Ramos (cell line): Measurements from ENCODE around the gene NCR3LG1.

Experiments
- in situ Hi-C: fragments of 300-500 bp; cut with MboI; formaldehyde crosslinking; loops from one replicate; pipeline ENCODE4 v1.14.3; 2022; ENCODE audit warnings: low sequenced_read_pairs; ENCODE audit not compliant: unreplicated experiment

Gene NCR3LG1, protein sequence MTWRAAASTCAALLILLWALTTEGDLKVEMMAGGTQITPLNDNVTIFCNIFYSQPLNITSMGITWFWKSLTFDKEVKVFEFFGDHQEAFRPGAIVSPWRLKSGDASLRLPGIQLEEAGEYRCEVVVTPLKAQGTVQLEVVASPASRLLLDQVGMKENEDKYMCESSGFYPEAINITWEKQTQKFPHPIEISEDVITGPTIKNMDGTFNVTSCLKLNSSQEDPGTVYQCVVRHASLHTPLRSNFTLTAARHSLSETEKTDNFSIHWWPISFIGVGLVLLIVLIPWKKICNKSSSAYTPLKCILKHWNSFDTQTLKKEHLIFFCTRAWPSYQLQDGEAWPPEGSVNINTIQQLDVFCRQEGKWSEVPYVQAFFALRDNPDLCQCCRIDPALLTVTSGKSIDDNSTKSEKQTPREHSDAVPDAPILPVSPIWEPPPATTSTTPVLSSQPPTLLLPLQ

DNA sequence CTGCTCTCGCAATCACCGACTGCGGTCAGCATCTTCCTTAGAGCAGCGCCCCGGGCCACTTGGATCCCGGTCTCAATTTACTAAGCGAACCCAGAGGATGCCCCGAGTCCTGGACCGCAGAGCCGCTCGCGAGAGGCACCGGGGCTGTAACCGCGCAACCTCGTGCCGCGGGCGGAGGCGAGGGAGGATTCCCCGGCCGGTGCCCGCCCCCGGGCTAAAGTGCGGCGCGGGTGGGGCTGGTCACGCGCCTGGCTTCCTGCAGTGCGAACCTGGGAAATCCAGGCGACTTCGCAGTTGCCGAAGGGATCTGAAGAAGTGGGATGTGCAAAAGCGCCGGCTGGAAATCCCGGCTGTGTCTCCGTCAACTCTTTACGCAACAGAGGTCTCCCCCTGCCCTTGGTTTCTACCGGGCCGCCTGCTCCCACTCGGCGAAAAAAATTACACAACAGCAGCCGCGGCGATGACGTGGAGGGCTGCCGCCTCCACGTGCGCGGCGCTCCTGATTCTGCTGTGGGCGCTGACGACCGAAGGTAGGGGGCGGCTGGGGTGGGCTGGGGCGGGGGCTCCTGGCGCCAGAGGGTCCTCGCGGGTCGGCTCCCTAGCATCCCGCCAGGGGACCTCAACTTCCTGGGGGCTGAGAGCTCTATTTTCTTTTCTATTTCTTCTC lies at the start of gene NCR3LG1:
TSS of gene NCR3LG1 (plus strand) at position 291 of the 667 bp plus-strand sequence. CDS start at position 461, 170 bp downstream.
- in situ Hi-C loops, result no loop called here

DNA sequence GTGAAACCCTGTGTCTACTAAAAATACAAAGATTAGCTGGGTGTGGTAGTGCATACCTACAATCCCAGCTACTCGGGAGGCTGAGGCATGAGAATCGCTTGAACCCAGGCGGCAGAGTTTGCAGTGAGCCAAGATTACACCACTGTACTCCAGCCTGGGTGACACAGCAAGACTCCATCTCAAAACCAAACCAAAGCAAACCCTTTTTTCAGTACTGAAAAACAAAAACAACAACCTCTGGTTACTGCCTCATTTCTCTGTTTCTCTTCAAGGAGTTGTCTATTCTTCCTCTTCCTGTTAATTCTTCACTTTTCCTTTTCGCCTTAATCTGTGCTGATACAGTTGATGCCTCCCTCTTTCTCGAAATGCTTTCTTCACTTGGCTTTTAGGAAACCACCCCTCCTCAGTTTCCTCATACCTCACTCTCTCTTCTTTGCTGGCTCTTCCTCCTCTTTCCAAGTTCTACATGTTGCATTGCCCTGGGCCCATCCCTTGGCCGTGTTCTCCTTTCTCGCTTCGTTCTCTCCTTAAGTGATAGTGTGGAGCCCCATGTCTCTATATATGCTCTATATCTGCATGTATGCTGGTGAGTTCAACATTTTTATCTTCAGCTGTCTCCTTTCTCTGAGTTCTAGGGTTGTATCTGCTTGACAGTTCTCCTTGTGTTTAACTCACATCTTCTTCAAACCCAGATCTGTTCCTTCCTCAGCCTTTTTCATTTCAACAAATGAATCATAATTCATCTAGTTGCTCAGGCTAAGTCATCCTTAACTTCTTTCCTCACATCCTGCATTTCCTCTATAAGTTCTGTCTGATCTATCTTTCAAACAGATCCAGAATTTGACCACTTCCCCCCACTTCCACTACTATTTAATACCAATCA lies 38.0 kb upstream of the NCR3LG1 start:
- in situ Hi-C loops, result no loop called here

DNA sequence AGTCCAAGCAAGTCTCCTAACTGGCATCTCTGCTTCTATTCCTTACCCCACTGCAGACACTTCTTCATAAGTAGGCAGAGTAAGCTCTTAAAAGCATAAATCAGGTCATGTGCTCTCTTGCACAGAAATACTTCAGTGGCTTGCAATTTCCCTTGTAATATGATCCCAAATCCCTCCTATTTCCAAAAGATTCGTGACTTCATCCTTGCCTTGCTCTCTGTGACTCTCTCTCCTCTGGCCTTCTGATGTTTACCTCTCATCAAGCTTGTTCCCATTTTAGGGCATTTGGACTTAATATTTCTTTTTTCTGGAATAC lies 37.4 kb upstream of the NCR3LG1 start:
- in situ Hi-C loops, result no loop called here

DNA sequence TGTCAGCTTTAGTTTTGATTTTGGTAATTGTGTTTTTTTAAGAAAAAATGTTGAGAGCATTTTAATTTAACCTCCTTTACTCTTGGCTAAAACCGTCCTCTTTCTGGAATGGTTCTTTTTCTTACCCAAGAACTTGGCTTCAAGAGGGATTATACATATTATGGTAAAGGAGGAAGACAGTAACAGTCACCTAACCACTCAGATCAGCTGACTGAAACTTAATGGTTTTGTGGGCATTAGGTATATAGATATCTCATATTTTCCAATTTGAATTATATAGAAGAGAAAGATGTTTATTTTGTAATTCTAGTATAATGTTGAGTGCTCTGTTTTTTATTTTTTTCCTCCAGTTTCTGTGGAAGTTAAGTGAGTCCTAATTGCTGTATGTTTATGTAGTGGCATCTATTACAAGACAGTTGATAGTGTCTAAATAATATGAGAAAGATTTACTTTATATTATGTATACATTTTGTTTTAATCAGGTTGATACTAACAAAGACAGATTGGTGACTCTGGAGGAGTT lies 36.6 kb upstream of the NCR3LG1 start:
- in situ Hi-C loops, result no loop called here

DNA sequence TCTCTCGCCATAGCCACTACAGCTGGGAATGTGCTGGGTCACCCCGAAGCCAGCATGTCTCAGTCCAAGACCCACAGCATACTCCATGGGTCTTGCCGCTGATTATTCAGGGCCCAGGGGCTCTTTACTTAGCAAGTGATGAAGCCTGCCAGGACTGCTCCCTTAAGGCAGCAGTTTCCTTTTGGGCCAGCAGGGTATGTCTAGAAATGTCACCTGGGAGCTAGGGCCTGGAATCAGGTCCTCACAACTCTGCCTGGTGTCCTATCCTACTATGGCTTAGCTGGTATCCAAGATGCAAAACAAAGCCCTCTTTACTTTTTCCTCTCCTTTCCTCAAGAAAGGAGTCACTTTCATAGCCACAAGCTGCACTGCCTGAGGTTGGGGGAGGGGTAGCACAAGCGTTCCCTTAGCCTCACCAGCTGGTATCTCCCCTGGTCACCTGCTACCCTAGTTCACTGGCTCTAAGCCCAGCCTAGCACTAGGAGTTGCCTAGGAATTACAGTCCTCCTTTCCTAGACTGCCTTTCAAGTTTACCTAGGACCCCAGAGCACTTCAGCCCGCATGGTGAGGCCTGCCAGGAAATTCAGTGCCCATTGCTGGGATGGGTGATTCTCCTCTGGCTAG lies 22.6 kb upstream of the NCR3LG1 start:
- in situ Hi-C loops, result no loop called here

DNA sequence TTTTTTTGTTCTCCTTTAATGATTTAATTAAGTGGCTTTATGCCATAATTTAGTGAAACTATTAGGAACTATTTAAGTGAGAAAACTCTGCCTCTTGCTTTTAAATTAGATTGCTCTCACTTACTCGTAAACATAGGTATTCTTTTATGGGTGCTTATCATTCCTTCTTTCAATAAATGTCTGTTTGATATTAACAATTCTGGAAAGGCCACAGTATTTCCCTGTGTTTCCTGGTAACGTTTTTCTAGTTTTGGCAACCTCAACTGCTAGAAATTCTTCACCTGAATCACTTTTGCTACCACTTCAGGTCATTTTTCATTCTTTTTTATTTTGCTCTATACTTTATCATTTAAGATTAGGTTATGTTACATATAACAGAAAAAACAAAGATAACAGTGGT lies 19.9 kb upstream of the NCR3LG1 start:
- in situ Hi-C loops, result no loop called here

DNA sequence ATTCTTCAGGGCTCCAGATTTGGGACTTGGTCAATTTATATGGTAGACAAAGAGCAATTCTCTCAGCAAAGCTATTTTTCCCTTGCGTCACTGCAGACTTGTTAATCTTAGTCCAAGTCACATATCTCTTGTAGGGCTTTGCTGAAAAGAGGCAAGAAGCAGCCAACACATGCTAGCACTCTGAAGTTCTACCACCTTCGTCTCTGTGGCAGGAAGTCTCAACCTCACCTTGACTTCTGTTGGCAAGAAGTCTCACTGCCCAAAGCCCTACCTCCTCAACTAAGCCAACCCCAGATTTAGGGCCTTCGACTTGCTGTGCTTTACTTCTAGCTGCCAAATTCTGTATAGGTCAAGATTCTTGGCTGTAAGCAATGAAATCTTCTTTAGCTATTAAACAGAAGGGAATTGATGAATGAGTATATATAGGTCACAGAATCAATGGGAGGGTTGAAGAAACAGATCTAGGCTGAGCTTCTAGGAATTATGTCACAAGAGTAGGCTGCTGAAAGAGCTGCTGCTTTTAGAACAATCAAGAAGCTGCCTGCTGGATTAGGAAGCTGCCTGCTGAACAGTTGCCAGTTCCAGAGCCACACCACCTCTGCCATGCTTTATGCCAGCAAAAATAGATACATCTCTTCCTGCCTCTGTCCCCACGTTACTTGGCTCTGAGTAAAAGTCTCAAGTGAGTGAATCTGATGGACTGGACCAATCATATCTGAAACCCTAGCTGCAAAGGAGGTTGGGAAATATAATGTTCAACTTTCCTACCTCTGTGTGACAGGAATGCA lies 17.6 kb upstream of the NCR3LG1 start:
- in situ Hi-C loops, result no loop called here

DNA sequence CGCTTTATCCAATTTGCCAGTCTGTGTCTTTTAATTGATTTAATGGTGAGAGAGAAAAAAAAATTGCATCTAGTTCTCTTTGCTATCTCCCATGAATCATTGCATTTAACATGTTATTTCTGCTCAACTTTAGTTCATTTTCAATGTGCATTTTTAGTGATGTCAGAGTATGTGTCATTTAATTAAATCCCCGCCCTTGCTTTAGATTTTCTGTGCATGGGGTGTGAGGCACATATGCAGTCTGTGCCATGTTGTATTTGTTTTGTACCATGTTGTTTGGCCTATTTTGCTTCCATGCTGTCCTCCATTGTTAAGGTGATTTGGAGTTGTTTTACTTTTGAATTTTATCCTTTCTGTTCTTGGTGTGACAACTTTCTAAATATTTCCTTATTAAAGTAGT lies 8.3 kb upstream of the NCR3LG1 start:
- in situ Hi-C loops, result no loop called here

DNA sequence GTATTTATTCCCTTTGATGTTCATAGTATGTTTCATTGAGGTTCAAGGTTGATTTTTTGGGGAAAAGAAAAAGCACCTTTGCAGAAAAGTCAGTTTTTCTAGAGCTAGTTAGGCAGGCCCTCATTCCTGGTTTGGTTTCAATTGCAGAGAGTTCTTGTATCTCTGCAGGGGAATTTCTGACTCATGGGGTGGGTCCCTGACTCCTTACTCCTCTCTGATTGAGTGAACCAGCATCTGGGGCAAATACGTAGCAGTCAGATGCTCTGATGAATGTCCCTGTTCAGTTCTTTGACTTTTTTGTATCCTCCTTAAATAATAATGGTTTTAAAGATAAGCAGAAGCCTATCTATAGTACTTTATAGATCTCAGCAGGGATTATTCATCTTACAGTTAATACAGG lies 7.7 kb upstream of the NCR3LG1 start:
- in situ Hi-C loops, result no loop called here

DNA sequence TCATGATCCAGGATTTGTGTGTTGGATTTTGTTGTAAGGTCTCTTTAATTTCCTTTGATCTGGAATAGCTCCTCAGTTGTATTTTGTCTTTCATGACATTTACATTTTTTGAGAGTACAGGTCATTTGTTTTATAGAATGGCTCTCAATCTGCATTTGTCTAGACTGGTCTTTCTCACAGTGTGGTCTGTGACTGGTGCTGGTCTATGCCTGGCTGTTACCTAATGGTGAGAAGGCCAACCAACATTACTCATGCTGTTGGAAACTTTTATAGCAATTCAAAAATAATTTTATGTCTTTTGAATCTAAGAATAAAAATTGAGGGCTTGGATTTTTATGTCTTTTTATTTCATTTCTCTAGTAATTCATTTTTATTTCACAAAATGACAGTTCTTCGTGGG lies 3.9 kb upstream of the NCR3LG1 start:
- in situ Hi-C loops, result no loop called here

DNA sequence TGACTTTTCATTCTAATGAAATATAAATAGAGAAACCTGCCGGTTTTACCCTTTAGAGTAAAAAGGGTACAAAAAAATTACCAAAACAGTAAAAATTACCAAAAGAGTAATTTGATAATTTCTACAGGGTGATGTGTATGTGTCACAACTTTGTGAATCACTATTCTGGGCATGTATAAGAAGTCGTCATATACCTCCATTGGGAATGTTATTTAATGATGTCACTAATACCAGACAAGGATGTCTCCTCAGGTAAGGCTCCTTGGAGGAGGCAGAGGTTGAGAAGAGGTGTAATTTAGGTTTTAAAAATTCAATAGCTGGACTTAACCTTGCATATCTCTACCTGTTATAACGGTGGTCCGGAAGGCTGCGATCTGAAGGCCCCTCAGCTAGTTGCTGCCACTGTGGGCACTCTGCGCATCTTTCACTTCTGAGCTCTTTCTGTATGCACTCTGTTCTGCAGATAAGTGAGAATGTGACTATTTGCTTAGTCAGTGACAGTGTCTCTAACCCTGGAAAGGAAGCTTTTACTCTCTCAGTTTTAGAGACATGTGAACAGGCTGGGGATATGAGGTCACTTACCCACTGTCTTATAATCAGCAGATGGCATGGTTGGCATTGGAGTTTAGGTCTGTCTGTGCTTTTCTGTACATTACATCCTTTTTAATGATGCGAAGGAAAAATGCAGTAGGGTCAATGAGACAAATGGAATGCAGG lies 987 bp upstream of the NCR3LG1 start:
- in situ Hi-C loops, result no loop called here

DNA sequence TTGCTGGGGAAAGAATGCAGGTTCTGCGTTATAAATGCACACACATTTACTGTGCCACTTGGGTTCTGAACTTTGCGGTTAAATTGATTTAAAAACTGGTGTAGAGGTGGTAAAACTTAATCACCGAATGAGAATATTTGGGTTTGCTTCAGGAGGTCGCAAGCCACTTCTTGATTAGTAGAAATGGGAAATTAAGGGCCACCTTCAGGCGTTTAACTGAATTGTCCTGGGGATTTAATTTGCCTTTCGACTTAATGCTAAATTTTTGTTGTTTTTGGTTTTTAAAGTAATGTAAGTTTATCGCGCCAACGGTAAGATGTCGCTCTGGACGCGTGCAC lies 459 bp upstream of the NCR3LG1 start:
- in situ Hi-C loops, result no loop called here

DNA sequence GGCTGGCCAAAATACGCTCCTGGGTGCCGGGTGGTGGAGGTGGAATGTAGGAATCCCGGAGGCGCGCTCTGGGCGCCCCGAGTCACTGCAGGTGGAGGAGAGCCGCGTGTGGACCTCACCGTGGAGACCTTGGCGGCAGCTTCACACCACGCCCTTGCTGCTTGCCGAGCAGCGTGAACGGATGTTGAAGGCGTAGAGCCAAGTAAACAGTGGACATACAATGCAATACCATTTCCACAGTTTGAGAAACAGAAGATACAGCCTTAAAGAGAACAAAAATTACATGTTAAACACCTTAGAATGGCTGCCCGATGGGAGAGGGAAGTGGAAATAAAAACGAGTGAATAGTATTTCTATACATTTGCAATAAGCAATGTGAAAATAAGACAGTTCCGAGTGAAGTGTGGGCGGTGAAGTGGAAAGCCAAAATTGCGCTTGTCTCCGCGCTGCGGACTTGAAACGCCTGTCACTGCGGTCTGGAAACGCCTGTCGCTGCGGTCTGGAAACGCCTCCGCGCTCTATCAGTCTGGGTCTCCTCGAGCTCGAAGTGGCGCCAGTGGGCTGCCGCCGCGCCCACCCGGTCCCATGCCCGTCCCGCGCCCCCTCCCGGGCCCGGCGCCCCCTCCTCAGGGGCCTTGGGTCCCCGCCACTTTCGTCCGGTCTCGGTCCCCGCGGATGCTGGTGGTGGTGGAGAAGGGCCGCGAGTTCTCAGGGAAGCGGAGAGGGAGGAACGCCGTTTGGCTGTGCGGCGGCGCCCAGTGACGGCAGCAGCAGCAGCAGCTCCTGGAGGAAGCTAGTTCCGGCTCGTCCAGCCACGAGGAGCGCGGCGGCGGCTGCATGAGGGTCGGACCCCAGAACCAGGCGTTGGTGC lies 1.6 kb downstream of the NCR3LG1 start:
- in situ Hi-C loops, result no loop called here

DNA sequence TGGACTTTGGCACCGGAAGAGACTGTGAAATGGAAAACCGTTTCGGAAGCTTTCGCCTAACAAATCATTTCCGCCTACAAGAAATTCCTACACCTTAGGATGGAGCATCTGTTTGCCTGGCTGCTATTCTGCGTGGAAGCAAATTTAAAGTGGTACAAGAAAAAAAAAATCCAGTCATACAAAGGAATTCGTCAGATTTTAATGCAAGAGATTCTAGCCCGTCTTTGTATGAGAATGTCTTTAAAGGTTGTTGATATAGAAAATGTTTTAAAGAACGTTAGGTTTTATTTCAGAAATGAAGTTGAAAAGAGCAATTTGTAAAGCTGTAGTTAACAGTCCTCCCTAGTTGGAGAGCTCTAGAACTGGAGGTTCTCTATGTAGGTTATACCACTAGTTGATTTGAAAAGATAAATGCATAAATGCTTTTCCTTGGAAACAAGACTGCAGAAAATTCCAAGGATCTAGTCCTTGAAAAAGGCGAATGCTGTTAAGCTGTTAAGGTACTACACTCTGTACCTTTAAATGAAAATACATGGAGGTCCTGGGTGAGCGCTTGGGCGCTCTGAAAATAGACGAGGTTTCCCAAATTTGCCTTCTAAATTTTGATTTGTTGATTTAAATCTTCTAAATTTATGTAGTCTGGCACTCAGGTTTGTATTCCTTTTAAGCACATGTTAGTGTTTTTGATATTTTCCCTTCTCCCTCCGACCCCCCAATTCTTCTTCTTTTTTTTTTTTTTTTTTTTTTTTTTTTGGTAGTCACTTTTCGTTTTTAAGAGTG lies 2.4 kb downstream of the NCR3LG1 start:
- in situ Hi-C loops, result no loop called here

DNA sequence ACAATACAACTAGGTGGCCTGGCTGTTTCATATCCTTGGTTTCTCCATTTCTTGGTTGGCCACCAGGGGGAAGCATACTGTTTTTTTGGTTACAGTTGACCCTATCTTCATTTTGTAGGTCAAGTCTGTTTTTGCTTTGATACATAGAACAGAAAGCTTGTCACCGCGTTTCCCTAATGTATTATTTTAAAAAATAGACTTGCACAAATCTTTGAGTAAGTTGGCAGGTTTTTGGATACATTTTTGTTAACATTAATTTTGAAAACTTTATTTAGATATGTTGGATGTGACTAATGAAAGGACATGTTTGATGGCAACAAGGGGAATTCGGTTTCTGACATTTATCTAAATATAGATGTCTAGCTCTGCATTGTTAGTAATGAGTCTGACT lies 3.0 kb downstream of the NCR3LG1 start:
- in situ Hi-C loops, result no loop called here

DNA sequence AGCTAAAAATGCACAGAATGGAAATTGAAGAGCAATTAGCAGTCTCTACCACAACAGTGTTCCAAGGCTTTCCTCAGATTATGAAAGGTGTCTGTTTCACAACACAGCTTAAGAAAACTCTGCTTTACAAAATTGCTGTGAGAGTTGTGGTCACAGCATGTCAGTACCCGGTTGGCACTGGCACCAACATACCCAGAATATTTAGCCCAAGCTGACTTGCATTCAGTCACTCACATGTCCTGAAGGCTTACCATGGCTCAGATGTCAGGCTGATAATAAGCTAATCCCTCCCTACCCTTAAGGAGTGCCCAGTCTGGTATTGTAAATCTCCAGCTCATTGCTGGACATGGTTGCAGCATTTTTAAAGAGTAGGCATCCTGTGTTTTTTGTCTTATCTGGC lies 14.9 kb downstream of the NCR3LG1 start:
- in situ Hi-C loops, result no loop called here

DNA sequence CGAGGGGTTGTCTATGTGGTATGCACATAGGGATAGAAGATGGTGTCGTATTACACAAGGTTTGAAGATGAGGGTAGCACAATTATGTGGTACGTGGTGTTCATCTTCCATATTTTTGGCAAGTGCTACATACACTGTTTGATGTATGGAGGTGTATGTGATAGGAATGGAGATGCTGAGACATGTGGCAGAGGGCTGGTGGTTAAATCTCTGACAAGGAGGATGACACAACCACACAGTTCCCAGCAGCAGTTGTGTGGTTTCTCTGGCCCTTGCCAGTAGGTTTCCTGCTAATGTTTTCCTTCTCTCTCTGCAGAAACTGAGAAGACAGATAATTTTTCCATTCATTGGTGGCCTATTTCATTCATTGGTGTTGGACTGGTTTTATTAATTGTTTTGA lies 17.0 kb downstream of the NCR3LG1 start:
- in situ Hi-C loops, result no loop called here
